A549 (cell line): ENCODE measurements around the gene PRKCE. TPM values are rescaled to one million over a fixed set of nuclear protein-coding genes. Genes with fewer than 3 reads are reported as not detected.

ENCODE experiments used
- ATAC-seq, 2 experiments: fragments of 200-7000 bp in 1 of 2; fragments of >200 bp in 1 of 2; cut with Nextera tagmentation in 1 of 2; cut with Tn5 transposase in 1 of 2; 3 replicates each; pipeline versions ENCODE4 v1.8.0 to v1.9.1; 2018 to 2020; ENCODE audit warnings: mild to moderate bottlenecking in 1 of 2, moderate library complexity in 1 of 2
- CTCF ChIA-PET: fragments of 300-600 bp; sonication (Branson Sonifier 250); formaldehyde crosslinking; extraction: SDS; loops from one replicate; lab custom pipeline; 2021; ENCODE audit warnings: antibody characterized with exemption, inconsistent platforms; lab: Yijun Ruan, JAX
- POLR2A ChIA-PET: fragments of 350-600 bp; formaldehyde crosslinking; extraction: SDS; loops from one replicate; lab custom pipeline; 2021; ENCODE audit warnings: antibody characterized with exemption, inconsistent platforms; lab: Yijun Ruan, JAX
- DNase-seq, 2 experiments: peaks; one replicate each; pipeline versions ENCODE4 v3.0.0 to v3.0.0-alpha.2; 2011 to 2016; ENCODE audit warnings: low read depth in 1 of 2, low spot score in 1 of 2
- FAIRE-seq: peaks from 2 replicates; lab custom pipeline; 2011; peaks lifted over from hg19 to GRCh38; lab: Jason Lieb, UNC
- H3K27ac ChIP-seq, 2 experiments: fragments of >200 bp; sonication (Bioruptor Twin); formaldehyde crosslinking; 3 replicates each; pipeline ENCODE4 v1.5.1; 2016 to 2017
- H3K4me1 ChIP-seq: fragments of >200 bp; sonication (Bioruptor Twin); formaldehyde crosslinking; 3 replicates; pipeline ENCODE4 v1.6.1; 2016
- H3K4me2 ChIP-seq: fragments of >200 bp; sonication (Bioruptor Twin); formaldehyde crosslinking; 3 replicates; pipeline ENCODE4 v1.6.1; 2016
- H3K4me3 ChIP-seq: fragments of >200 bp; sonication (Bioruptor Twin); formaldehyde crosslinking; 3 replicates; pipeline ENCODE4 v1.5.1; 2016
- H3K9me3 ChIP-seq: fragments of >200 bp; sonication (Bioruptor Twin); formaldehyde crosslinking; 3 replicates; pipeline ENCODE4 v1.6.1; 2016
- CBX8 ChIP-seq: fragments of 200-600 bp; sonication (generic); IDR thresholded peaks from 2 replicates; pipeline ENCODE4 v1.6.1; 2016
- EHF ChIP-seq: fragments of 250-450 bp; sonication (Bioruptor Pico); IDR thresholded peaks from 2 replicates; pipeline ENCODE4 v1.5.0; 2020; ENCODE audit warnings: mild to moderate bottlenecking
- EHMT2 ChIP-seq: fragments of 200-600 bp; sonication (generic); IDR thresholded peaks from 2 replicates; pipeline ENCODE4 v1.6.1; 2016; ENCODE audit warnings: antibody characterized with exemption, low read depth, mild to moderate bottlenecking, moderate library complexity
- HOXA7 ChIP-seq: fragments of 250-450 bp; sonication (Bioruptor Pico); IDR thresholded peaks from 2 replicates; pipeline ENCODE4 v1.5.0; 2020; ENCODE audit warnings: mild to moderate bottlenecking, moderate library complexity
- HOXB13 ChIP-seq: fragments of 250-450 bp; sonication (Bioruptor Pico); IDR thresholded peaks from 2 replicates; pipeline ENCODE4 v1.5.0; 2020; ENCODE audit warnings: low read depth, mild to moderate bottlenecking, moderate library complexity
- HOXB5 ChIP-seq: fragments of 250-450 bp; sonication (Bioruptor Pico); IDR thresholded peaks from 2 replicates; pipeline ENCODE4 v1.5.0; 2020; ENCODE audit warnings: mild to moderate bottlenecking, moderate library complexity
- JUNB ChIP-seq: fragments of >200 bp; sonication (Bioruptor Twin); formaldehyde crosslinking; IDR thresholded peaks from 2 replicates; pipeline ENCODE4 v1.6.1; 2016
- KDM5A ChIP-seq: fragments of 200-600 bp; sonication (generic); IDR thresholded peaks from 2 replicates; pipeline ENCODE4 v1.6.1; 2016; ENCODE audit warnings: antibody characterized with exemption, mild to moderate bottlenecking
- MYC ChIP-seq: IDR thresholded peaks from 2 replicates; pipeline ENCODE4 v1.6.1; 2012; ENCODE audit warnings: mild to moderate bottlenecking, inconsistent platforms, low read length, improper control_type of control experiment, borderline replicate concordance
- NFE2L2 ChIP-seq: fragments of 150-350 bp; conservative IDR thresholded peaks from 2 replicates; pipeline ENCODE4 v1.6.1; 2014; ENCODE audit warnings: low read length
- NPAS2 ChIP-seq: fragments of 250-450 bp; sonication (Bioruptor Pico); IDR thresholded peaks from 2 replicates; pipeline ENCODE4 v1.8.0; 2022; ENCODE audit warnings: mild to moderate bottlenecking, moderate library complexity, borderline replicate concordance
- POLR2A ChIP-seq: IDR thresholded peaks from 2 replicates; pipeline ENCODE4 v1.6.1; 2012; ENCODE audit warnings: mild to moderate bottlenecking, low read length
- RCOR1 ChIP-seq: fragments of 150-350 bp; IDR thresholded peaks from 2 replicates; pipeline ENCODE4 v1.6.1; 2014; ENCODE audit warnings: antibody characterized with exemption, low read length, low read depth
- RFX5 ChIP-seq: fragments of 450-650 bp; IDR thresholded peaks from 2 replicates; pipeline ENCODE4 v1.7.1; 2014; ENCODE audit warnings: antibody characterized with exemption, mild to moderate bottlenecking, moderate library complexity
- TFCP2L1 ChIP-seq: fragments of 250-450 bp; sonication (Bioruptor Pico); IDR thresholded peaks from 2 replicates; pipeline ENCODE4 v1.5.0; 2021; ENCODE audit warnings: mild to moderate bottlenecking
- ZC3H11A ChIP-seq: fragments of 450-650 bp; IDR thresholded peaks from 2 replicates; pipeline ENCODE4 v1.6.1; 2014; ENCODE audit warnings: antibody characterized with exemption, mild to moderate bottlenecking
- ZNF302 ChIP-seq: fragments of 250-450 bp; sonication (Bioruptor Pico); IDR thresholded peaks from 2 replicates; pipeline ENCODE4 v1.9.0; 2021; ENCODE audit warnings: inconsistent platforms, mild to moderate bottlenecking, moderate library complexity
- WGBS: methylation state at CpG from one replicate; pipeline ENCODE4 v1.1.6; 2017; ENCODE audit errors: missing lambda C conversion rate; 5-methylcytosine and 5-hydroxymethylcytosine counted together
- polyA plus RNA-seq, 4 experiments: library from polyadenylated mRNA; depleted of rRNA in 3 of 4; stranded (reverse); fragments of >200 nt; fragmentation: RNase III in 1 of 4; extraction: RNeasy Plus Mini Kit Qiagen cat#74134 plus additional on column Dnase treatment in 1 of 4; gene quantifications; 2 replicates in 3 of 4; 3 replicates in 1 of 4; pipeline ENCODE4 v1.2.3, GENCODE V29; 2011 to 2017
- TF ChIP-seq, protein P1 (sequence below): fragments of >200 bp; sonication (Bioruptor Twin); formaldehyde crosslinking; IDR thresholded peaks from 3 replicates; pipeline ENCODE4 v1.5.1; 2016
- TF ChIP-seq, protein P2 (sequence below): fragments of 200-600 bp; sonication (generic); IDR thresholded peaks from 2 replicates; pipeline ENCODE4 v1.6.1; 2016; ENCODE audit warnings: antibody characterized with exemption, mild to moderate bottlenecking, moderate library complexity
- TF ChIP-seq, protein P3 (sequence below): IDR thresholded peaks from 2 replicates; pipeline ENCODE4 v1.6.1; 2012
- TF ChIP-seq, protein P4 (sequence below): fragments of 250-450 bp; sonication (Bioruptor Pico); IDR thresholded peaks from 2 replicates; pipeline ENCODE4 v1.5.0; 2021; ENCODE audit warnings: mild to moderate bottlenecking, moderate library complexity, borderline replicate concordance

The PRKCE gene
- polyA plus RNA-seq, 2 of the 4 experiments (the other 2 are of a cell fraction): 11.5 to 12.0 TPM

DNA sequence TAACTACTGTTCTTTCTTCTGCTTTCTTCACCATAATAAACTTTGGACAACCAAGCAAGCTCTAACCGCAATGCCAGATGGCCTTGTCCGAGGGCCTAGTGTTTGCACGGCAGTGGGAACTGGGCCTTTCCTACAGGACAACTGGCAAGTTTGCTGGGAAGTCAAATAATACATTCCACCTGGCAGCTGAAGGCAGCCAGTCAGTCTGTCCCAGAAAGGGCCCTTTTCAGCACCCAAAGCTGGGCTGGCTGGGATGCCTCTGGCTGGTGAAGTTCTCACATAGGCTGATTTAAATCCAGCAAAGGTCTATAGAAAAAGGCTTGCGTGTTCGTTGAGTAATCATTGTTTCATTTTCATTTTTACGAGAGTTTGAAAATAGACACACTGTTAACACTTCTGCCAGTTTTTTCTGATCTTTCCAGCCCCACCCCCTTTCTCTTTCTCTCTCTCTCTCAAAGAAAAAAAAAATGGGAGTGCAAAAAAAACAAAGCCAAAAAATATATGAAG is 535.7 kb downstream of the PRKCE start:
- DNase-seq (no peak), ATAC-seq (no peak), FAIRE-seq (no peak)
- peaks cover 11% of the 10 kb centered on the region; the same call in 2 of the 3 replicates for H3K4me1 ChIP-seq
- CTCF ChIA-PET: interaction anchor here (1.3 to 2.4 kb wide), 2 partner anchors 42 to 124 kb away, joined by 3 to 6 read pairs; no protein-coding TSS in a partner anchor
- POLR2A ChIA-PET: no interaction called here
- WGBS: 80% methylated on average over 6 of the region's 6 CpGs
- H3K4me3 ChIP-seq: no peak overlapping the region
- peak overlapping the region; percentile 43 for H3K4me2 ChIP-seq
- H3K27ac ChIP-seq: peak overlapping the region in 1 of 2 experiments; percentile 64; a peak in 3 of 6 replicates
- TF ChIP-seq HOXB5 (CRISPR knock-in tag) (no peak), RFX5 (no peak), CBX8 (no peak), NFE2L2 (no peak), EHF (CRISPR knock-in tag) (no peak), NPAS2 (CRISPR knock-in tag) (no peak), HOXB13 (CRISPR knock-in tag) (no peak), MYC (no peak), EHMT2 (no peak), KDM5A (no peak), ZNF302 (CRISPR knock-in tag) (no peak), JUNB (no peak), ZC3H11A (no peak)
- TF ChIP-seq, protein P1, sequence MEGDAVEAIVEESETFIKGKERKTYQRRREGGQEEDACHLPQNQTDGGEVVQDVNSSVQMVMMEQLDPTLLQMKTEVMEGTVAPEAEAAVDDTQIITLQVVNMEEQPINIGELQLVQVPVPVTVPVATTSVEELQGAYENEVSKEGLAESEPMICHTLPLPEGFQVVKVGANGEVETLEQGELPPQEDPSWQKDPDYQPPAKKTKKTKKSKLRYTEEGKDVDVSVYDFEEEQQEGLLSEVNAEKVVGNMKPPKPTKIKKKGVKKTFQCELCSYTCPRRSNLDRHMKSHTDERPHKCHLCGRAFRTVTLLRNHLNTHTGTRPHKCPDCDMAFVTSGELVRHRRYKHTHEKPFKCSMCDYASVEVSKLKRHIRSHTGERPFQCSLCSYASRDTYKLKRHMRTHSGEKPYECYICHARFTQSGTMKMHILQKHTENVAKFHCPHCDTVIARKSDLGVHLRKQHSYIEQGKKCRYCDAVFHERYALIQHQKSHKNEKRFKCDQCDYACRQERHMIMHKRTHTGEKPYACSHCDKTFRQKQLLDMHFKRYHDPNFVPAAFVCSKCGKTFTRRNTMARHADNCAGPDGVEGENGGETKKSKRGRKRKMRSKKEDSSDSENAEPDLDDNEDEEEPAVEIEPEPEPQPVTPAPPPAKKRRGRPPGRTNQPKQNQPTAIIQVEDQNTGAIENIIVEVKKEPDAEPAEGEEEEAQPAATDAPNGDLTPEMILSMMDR: no peak
- TF ChIP-seq, protein P2, sequence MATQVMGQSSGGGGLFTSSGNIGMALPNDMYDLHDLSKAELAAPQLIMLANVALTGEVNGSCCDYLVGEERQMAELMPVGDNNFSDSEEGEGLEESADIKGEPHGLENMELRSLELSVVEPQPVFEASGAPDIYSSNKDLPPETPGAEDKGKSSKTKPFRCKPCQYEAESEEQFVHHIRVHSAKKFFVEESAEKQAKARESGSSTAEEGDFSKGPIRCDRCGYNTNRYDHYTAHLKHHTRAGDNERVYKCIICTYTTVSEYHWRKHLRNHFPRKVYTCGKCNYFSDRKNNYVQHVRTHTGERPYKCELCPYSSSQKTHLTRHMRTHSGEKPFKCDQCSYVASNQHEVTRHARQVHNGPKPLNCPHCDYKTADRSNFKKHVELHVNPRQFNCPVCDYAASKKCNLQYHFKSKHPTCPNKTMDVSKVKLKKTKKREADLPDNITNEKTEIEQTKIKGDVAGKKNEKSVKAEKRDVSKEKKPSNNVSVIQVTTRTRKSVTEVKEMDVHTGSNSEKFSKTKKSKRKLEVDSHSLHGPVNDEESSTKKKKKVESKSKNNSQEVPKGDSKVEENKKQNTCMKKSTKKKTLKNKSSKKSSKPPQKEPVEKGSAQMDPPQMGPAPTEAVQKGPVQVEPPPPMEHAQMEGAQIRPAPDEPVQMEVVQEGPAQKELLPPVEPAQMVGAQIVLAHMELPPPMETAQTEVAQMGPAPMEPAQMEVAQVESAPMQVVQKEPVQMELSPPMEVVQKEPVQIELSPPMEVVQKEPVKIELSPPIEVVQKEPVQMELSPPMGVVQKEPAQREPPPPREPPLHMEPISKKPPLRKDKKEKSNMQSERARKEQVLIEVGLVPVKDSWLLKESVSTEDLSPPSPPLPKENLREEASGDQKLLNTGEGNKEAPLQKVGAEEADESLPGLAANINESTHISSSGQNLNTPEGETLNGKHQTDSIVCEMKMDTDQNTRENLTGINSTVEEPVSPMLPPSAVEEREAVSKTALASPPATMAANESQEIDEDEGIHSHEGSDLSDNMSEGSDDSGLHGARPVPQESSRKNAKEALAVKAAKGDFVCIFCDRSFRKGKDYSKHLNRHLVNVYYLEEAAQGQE: no peak
- TF ChIP-seq, protein P3, sequence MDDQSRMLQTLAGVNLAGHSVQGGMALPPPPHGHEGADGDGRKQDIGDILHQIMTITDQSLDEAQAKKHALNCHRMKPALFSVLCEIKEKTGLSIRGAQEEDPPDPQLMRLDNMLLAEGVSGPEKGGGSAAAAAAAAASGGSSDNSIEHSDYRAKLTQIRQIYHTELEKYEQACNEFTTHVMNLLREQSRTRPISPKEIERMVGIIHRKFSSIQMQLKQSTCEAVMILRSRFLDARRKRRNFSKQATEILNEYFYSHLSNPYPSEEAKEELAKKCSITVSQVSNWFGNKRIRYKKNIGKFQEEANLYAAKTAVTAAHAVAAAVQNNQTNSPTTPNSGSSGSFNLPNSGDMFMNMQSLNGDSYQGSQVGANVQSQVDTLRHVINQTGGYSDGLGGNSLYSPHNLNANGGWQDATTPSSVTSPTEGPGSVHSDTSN: no peak
- H3K9me3 ChIP-seq: no peaks in the 10 kb centered on the region

DNA sequence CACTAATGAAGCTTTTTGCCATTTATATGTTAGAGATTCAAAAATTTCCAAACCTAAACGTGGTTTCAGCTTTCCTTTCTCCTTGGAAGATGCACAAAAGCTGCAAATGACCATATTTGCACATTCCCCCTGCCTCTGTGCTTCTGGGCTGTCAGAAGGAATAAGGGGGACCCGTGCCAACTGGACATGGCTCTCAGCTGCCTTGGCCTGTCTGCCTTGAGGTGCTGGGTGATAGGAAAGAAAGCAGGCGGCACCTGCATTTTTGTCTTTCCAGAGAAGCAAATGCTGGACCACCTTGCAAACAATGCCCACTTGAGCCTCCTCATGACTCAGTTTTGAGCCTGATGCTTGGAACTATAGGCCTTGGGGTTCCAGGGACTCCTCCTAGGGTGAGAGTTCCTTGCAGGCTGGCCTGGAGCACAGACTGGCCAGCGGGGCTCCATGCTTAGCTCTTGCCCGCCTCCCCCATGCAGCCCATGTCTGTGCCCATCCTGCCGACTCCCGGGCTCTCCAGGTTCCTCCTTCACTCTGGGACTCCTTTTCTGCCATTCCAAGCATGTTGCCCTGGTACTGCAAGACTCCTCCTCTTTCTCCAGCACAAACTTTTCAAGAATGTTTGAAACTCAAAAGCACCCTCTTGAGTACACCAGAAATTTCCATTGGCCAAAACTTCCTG is 536.7 kb downstream of the PRKCE start:
- no peak for DNase-seq
- H3K4me3 ChIP-seq: no peak overlapping the region
- no peak overlapping the region for H3K4me2 ChIP-seq
- H3K9me3 ChIP-seq: no peaks in the 10 kb centered on the region
- POLR2A ChIA-PET: no interaction called here
- peak overlapping the region in 1 of 2 experiments; percentile 36; a peak in 3 of 6 replicates for H3K27ac ChIP-seq
- CTCF ChIA-PET: interaction anchor here (0.6 to 1.3 kb wide), 2 partner anchors 106 to 125 kb away, joined by 3 read pairs; no protein-coding TSS in a partner anchor
- ATAC-seq: no peak
- H3K4me1 ChIP-seq: peaks cover 11% of the 10 kb centered on the region; the same call in 2 of the 3 replicates
- no peak for FAIRE-seq
- TF ChIP-seq POLR2A (no peak), RCOR1 (no peak), HOXA7 (no peak), TFCP2L1 (CRISPR knock-in tag) (no peak), HOXB5 (CRISPR knock-in tag) (no peak)
- TF ChIP-seq, protein P4, sequence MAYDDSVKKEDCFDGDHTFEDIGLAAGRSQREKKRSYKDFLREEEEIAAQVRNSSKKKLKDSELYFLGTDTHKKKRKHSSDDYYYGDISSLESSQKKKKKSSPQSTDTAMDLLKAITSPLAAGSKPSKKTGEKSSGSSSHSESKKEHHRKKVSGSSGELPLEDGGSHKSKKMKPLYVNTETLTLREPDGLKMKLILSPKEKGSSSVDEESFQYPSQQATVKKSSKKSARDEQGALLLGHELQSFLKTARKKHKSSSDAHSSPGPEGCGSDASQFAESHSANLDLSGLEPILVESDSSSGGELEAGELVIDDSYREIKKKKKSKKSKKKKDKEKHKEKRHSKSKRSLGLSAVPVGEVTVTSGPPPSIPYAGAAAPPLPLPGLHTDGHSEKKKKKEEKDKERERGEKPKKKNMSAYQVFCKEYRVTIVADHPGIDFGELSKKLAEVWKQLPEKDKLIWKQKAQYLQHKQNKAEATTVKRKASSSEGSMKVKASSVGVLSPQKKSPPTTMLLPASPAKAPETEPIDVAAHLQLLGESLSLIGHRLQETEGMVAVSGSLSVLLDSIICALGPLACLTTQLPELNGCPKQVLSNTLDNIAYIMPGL (CRISPR knock-in tag): no peak
- WGBS: 88% methylated on average over 7 of the region's 7 CpGs
